ENCODE data around the gene PLD1. TPM values are rescaled to one million over a fixed set of nuclear protein-coding genes. Genes with fewer than 3 reads are reported as not detected.

The PLD1 gene
- total RNA-seq, 1 donor from 2014 or later: 31.3 TPM

DNA sequence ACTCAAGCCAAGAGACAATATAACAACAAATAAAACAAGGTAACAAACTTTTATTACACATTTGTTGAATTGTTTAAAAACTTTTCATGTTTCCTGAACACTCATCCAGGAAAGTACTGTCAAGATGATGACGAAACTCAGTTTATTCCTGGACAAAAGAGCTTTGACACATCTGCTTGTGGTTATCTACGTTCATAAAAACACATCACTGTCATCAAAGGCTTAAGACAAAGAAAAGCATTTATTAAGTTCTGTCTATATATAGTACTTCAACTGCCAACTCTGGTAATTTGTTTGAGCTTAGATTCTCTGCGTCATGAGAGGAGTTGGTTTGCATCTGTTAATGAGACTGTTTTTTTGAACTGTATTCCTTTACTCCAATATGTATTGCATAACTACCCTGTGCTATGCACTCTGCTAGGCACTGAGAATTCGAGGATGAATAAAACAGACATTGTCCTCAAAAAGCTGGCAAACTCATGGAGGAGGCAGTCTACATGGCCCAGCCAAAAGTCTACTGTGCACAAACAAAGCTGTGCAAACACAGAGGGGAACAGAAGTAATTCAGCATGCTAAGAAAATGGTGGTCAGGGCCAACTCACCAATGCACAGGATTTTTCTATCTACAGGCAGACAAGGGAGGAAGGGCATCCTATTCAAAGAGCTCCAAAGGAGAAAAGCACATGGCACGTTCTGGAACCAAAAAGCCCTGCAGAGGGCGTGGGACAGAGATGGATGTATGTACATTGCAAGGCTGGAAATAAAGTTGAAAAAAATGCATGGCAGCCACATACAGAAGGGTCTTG, 21.5 kb downstream of the PLD1 start:
- peaks cover 0 to 5% (median 4%) of the 10 kb centered on the region in 3 donors for H3K4me1 ChIP-seq (ENCODE audit: control insufficient read depth in 3 of 3, insufficient read depth in 3 of 3, low read length in 3 of 3)
- no peak overlapping the region for H3K4me3 ChIP-seq (ENCODE audit: low read length in 3 of 3)
- H3K9me3 ChIP-seq (ENCODE audit: control insufficient read depth in 3 of 3, low read length in 3 of 3): no peaks in the 10 kb centered on the region
- H3K27me3 ChIP-seq (ENCODE audit: control insufficient read depth in 3 of 3, insufficient read depth in 3 of 3, low read length in 3 of 3): no peaks in the 10 kb centered on the region
- H3K27ac ChIP-seq (ENCODE audit: low read depth, low read length): no peak overlapping the region
- no peak overlapping the region for H3K9ac ChIP-seq (ENCODE audit: low read depth in 1 of 3, low read length in 3 of 3)
- no peaks in the 10 kb centered on the region for H3K36me3 ChIP-seq (ENCODE audit: control insufficient read depth in 3 of 3, insufficient read depth in 3 of 3, low read length in 3 of 3)

DNA sequence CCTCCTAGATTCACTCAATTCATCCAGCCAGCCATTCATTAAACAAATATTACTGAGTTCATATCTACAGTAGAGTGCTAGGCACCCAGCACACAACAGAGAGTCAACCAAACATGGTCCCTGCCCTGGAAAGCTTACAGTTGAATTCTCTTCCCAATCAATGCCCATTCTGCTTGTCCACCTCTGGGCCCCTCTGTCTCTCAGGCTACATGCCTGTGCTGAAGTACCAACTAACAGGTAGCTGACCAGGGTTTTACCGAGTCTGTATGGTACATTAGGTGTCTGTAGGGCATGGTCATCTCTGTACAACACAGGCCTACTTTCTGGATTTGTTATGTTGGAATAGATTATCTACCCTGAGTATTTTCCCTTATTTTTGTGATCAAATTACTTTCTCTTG, 23.3 kb downstream of the PLD1 start:
- Histone ChIP-seq H3K9ac (ENCODE audit: low read depth in 1 of 3, low read length in 3 of 3) (no peak overlapping the region), H3K4me1 (ENCODE audit: control insufficient read depth in 3 of 3, insufficient read depth in 3 of 3, low read length in 3 of 3) (peaks cover 0 to 3% (median 3%) of the 10 kb centered on the region in 3 donors), H3K4me3 (ENCODE audit: low read length in 3 of 3) (no peak overlapping the region), H3K27me3 (ENCODE audit: control insufficient read depth in 3 of 3, insufficient read depth in 3 of 3, low read length in 3 of 3) (no peaks in the 10 kb centered on the region), H3K9me3 (ENCODE audit: control insufficient read depth in 3 of 3, low read length in 3 of 3) (no peaks in the 10 kb centered on the region), H3K36me3 (ENCODE audit: control insufficient read depth in 3 of 3, insufficient read depth in 3 of 3, low read length in 3 of 3) (no peaks in the 10 kb centered on the region), H3K27ac (ENCODE audit: low read depth, low read length) (no peak overlapping the region)

DNA sequence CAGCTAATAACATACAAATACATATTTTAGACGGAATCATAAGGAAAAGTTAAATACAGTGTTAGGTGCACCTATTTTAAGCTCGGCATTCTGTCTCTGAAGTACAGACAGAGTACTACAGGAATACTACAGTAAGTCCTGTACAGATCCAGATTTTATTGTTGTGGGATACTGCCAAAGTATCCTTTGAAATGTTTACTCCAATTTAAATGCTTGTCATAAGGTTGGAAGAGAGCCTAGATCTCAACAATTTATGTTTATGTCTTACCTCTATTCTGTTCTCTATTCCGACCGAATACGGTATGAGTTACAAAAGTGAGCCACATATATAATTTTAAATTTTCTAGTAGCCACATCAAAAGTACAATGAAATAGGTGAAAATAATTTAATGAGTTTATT, 25.3 kb downstream of the PLD1 start:
- Histone ChIP-seq H3K4me1 (ENCODE audit: control insufficient read depth in 3 of 3, insufficient read depth in 3 of 3, low read length in 3 of 3) (peaks cover 0 to 3% (median 0%) of the 10 kb centered on the region in 3 donors), H3K27ac (ENCODE audit: low read depth, low read length) (no peak overlapping the region), H3K36me3 (ENCODE audit: control insufficient read depth in 3 of 3, insufficient read depth in 3 of 3, low read length in 3 of 3) (no peaks in the 10 kb centered on the region), H3K4me3 (ENCODE audit: low read length in 3 of 3) (no peak overlapping the region), H3K9ac (ENCODE audit: low read depth in 1 of 3, low read length in 3 of 3) (no peak overlapping the region), H3K9me3 (ENCODE audit: control insufficient read depth in 3 of 3, low read length in 3 of 3) (no peaks in the 10 kb centered on the region), H3K27me3 (ENCODE audit: control insufficient read depth in 3 of 3, insufficient read depth in 3 of 3, low read length in 3 of 3) (no peaks in the 10 kb centered on the region)

DNA sequence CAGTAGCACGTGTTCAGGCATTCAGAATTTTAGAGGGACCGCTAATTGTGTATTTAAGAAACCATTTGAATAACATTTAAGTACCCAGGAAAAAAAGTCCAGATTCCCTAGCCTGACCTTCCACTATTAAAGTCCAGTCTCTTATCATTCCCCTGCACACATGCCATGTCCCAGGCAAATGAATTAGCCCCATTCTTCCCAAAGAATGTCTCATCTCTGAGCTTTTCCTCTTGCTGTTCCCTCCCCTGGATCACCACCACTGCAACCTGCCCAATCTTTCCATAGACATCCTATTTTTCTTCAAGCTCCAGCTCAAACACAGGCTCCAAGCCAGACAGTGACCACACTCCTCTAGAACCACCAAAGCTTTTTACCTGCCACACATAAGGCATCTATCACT, 25.9 kb downstream of the PLD1 start:
- no peak overlapping the region for H3K4me3 ChIP-seq (ENCODE audit: low read length in 3 of 3)
- H3K27me3 ChIP-seq (ENCODE audit: control insufficient read depth in 3 of 3, insufficient read depth in 3 of 3, low read length in 3 of 3): no peaks in the 10 kb centered on the region
- no peaks in the 10 kb centered on the region for H3K36me3 ChIP-seq (ENCODE audit: control insufficient read depth in 3 of 3, insufficient read depth in 3 of 3, low read length in 3 of 3)
- H3K9ac ChIP-seq (ENCODE audit: low read depth in 1 of 3, low read length in 3 of 3): no peak overlapping the region
- H3K27ac ChIP-seq (ENCODE audit: low read depth, low read length): no peak overlapping the region
- H3K9me3 ChIP-seq (ENCODE audit: control insufficient read depth in 3 of 3, low read length in 3 of 3): no peaks in the 10 kb centered on the region
- H3K4me1 ChIP-seq (ENCODE audit: control insufficient read depth in 3 of 3, insufficient read depth in 3 of 3, low read length in 3 of 3): peaks cover 0 to 3% (median 0%) of the 10 kb centered on the region in 3 donors

DNA sequence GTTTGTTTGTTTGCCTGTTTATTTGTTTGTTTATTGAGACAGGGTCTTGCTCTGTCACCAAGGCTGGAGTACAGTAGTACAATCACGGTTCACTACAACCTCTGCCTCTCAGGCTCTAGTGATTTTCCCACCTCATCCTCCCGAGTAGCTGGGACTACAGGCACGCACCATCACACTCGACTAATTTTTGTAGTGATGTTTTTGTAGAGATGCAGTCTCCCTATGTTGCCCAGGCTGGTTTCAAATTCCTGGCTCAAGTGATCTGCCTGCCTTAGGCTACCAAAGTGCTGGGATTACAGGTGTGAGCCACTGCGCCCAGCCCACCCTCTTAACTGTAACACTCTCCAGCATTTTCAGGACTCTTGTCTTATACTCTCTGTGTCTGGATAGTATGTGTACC, 26.7 kb downstream of the PLD1 start:
- Histone ChIP-seq H3K9ac (ENCODE audit: low read depth in 1 of 3, low read length in 3 of 3) (no peak overlapping the region), H3K36me3 (ENCODE audit: control insufficient read depth in 3 of 3, insufficient read depth in 3 of 3, low read length in 3 of 3) (no peaks in the 10 kb centered on the region), H3K9me3 (ENCODE audit: control insufficient read depth in 3 of 3, low read length in 3 of 3) (no peaks in the 10 kb centered on the region), H3K4me3 (ENCODE audit: low read length in 3 of 3) (no peak overlapping the region), H3K4me1 (ENCODE audit: control insufficient read depth in 3 of 3, insufficient read depth in 3 of 3, low read length in 3 of 3) (no peaks in the 10 kb centered on the region), H3K27me3 (ENCODE audit: control insufficient read depth in 3 of 3, insufficient read depth in 3 of 3, low read length in 3 of 3) (no peaks in the 10 kb centered on the region), H3K27ac (ENCODE audit: low read depth, low read length) (no peak overlapping the region)

DNA sequence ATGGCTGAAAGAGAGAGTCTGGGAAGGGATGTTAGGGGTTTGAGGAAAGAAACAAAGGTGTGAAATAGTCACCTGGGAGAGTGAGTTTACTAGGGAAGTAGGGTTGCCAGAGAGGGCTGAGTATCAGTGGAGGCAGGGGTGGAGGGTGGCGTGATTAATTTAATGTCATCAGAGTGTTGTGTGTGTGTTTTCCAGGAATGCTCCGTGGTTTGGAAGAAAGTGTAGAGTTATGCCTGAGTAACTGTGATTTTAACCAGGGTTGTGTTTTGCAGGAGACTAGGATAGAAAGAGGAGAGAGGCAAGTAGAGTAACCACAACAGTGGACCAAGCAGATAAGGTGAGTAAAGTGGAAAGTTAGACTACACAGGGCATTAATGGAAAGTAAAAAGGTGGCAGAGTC, 27.2 kb downstream of the PLD1 start:
- Histone ChIP-seq H3K4me1 (ENCODE audit: control insufficient read depth in 3 of 3, insufficient read depth in 3 of 3, low read length in 3 of 3) (no peaks in the 10 kb centered on the region), H3K27me3 (ENCODE audit: control insufficient read depth in 3 of 3, insufficient read depth in 3 of 3, low read length in 3 of 3) (no peaks in the 10 kb centered on the region), H3K9me3 (ENCODE audit: control insufficient read depth in 3 of 3, low read length in 3 of 3) (no peaks in the 10 kb centered on the region), H3K4me3 (ENCODE audit: low read length in 3 of 3) (no peak overlapping the region), H3K9ac (ENCODE audit: low read depth in 1 of 3, low read length in 3 of 3) (no peak overlapping the region), H3K36me3 (ENCODE audit: control insufficient read depth in 3 of 3, insufficient read depth in 3 of 3, low read length in 3 of 3) (no peaks in the 10 kb centered on the region), H3K27ac (ENCODE audit: low read depth, low read length) (no peak overlapping the region)

DNA sequence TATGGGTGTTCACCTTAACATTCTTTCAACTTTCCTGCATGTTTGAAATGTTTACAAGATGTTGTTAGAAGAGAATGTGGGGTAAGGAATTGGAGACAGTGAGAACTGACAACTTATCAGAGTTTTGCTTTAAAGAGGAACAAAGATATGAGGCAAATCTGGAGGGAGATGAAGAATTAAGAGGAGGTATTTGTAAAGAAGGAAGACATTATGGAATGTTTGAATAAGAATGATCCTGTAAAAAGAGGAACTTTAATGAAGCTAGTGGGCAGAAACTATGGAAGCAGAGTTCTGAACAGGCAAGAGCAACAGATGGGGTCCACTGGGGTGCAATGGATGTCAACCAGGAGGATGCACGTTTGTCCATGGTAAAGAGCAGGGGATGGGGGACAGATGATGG, 27.7 kb downstream of the PLD1 start:
- Histone ChIP-seq H3K9ac (ENCODE audit: low read depth in 1 of 3, low read length in 3 of 3) (no peak overlapping the region), H3K4me1 (ENCODE audit: control insufficient read depth in 3 of 3, insufficient read depth in 3 of 3, low read length in 3 of 3) (no peaks in the 10 kb centered on the region), H3K4me3 (ENCODE audit: low read length in 3 of 3) (no peak overlapping the region), H3K27ac (ENCODE audit: low read depth, low read length) (no peak overlapping the region), H3K9me3 (ENCODE audit: control insufficient read depth in 3 of 3, low read length in 3 of 3) (no peaks in the 10 kb centered on the region), H3K36me3 (ENCODE audit: control insufficient read depth in 3 of 3, insufficient read depth in 3 of 3, low read length in 3 of 3) (no peaks in the 10 kb centered on the region), H3K27me3 (ENCODE audit: control insufficient read depth in 3 of 3, insufficient read depth in 3 of 3, low read length in 3 of 3) (no peaks in the 10 kb centered on the region)

DNA sequence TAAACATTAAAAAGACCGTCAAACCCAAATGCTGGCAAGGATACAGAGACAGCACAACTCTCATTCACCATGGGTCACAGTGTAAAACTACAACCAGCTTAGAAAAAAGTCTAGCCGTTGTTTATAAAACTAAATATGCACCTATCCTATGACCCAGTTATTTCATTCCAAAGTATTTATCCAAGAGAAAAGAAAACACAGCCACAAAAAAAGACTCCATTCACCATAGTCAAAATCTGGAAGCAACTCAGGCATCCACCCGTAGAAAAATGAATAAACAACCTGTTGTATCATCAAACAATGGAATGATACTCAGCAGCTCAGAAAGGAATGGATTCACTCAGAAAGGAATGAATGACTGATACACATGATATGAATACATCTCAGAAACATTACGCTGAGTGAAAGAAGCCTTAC, 28.6 kb downstream of the PLD1 start:
- Histone ChIP-seq H3K36me3 (ENCODE audit: control insufficient read depth in 3 of 3, insufficient read depth in 3 of 3, low read length in 3 of 3) (no peaks in the 10 kb centered on the region), H3K27ac (ENCODE audit: low read depth, low read length) (no peak overlapping the region), H3K4me3 (ENCODE audit: low read length in 3 of 3) (no peak overlapping the region), H3K9me3 (ENCODE audit: control insufficient read depth in 3 of 3, low read length in 3 of 3) (no peaks in the 10 kb centered on the region), H3K9ac (ENCODE audit: low read depth in 1 of 3, low read length in 3 of 3) (no peak overlapping the region), H3K4me1 (ENCODE audit: control insufficient read depth in 3 of 3, insufficient read depth in 3 of 3, low read length in 3 of 3) (no peaks in the 10 kb centered on the region), H3K27me3 (ENCODE audit: control insufficient read depth in 3 of 3, insufficient read depth in 3 of 3, low read length in 3 of 3) (no peaks in the 10 kb centered on the region)

DNA sequence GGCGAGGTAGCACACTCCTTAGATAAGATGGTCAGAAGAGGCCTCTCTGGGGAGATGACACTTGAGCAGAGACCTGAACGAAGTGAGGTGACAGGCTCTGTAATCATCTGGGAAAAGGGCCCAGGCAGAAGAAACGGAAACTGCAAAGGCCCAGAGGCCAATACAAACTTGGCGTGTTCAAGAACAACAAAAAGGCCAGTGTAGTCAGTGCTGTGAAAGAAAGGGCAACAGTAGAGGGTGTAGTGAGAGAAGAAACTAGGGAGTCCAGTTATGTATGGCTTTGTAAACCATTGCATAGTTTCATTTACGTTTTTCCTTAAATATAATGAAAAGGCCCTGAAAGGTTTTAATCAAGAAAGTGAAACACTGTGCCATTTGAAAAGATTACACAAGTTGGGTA, 31.8 kb downstream of the PLD1 start:
- no peak overlapping the region for H3K9ac ChIP-seq (ENCODE audit: low read depth in 1 of 3, low read length in 3 of 3)
- no peaks in the 10 kb centered on the region for H3K36me3 ChIP-seq (ENCODE audit: control insufficient read depth in 3 of 3, insufficient read depth in 3 of 3, low read length in 3 of 3)
- no peak overlapping the region for H3K4me3 ChIP-seq (ENCODE audit: low read length in 3 of 3)
- no peaks in the 10 kb centered on the region for H3K9me3 ChIP-seq (ENCODE audit: control insufficient read depth in 3 of 3, low read length in 3 of 3)
- no peaks in the 10 kb centered on the region for H3K27me3 ChIP-seq (ENCODE audit: control insufficient read depth in 3 of 3, insufficient read depth in 3 of 3, low read length in 3 of 3)
- no peaks in the 10 kb centered on the region for H3K4me1 ChIP-seq (ENCODE audit: control insufficient read depth in 3 of 3, insufficient read depth in 3 of 3, low read length in 3 of 3)
- H3K27ac ChIP-seq (ENCODE audit: low read depth, low read length): no peak overlapping the region

DNA sequence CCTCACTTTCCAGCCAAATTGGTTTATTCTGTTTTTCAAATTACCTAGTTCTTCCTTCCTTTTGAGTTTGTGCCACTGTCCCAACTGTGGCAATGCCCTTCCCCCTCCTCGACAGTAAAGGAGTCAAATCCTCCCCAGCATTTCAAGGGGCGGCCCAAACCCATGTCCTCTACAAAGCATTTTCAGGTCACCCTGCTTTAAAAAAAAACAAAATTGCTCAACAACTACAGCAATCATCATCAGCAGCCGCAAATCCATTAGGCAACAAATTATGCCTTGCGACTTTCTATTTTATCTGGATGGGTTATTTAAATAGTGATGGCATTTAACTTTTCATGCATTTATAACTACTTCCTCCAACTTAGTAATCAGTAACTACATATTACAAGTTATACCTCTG, 32.7 kb downstream of the PLD1 start:
- Histone ChIP-seq H3K27ac (ENCODE audit: low read depth, low read length) (no peak overlapping the region), H3K36me3 (ENCODE audit: control insufficient read depth in 3 of 3, insufficient read depth in 3 of 3, low read length in 3 of 3) (no peaks in the 10 kb centered on the region), H3K4me3 (ENCODE audit: low read length in 3 of 3) (no peak overlapping the region), H3K4me1 (ENCODE audit: control insufficient read depth in 3 of 3, insufficient read depth in 3 of 3, low read length in 3 of 3) (no peaks in the 10 kb centered on the region), H3K9me3 (ENCODE audit: control insufficient read depth in 3 of 3, low read length in 3 of 3) (no peaks in the 10 kb centered on the region), H3K27me3 (ENCODE audit: control insufficient read depth in 3 of 3, insufficient read depth in 3 of 3, low read length in 3 of 3) (no peaks in the 10 kb centered on the region), H3K9ac (ENCODE audit: low read depth in 1 of 3, low read length in 3 of 3) (no peak overlapping the region)

All from skeletal muscle tissue (tissue), 4 donors.